CD4-positive, CD25-positive, alpha-beta regulatory T cell (primary cell): Measurements from ENCODE around the gene ELOVL6. TPM values are rescaled to one million over a fixed set of nuclear protein-coding genes. Genes with fewer than 3 reads are reported as not detected.

Experiments
- ATAC-seq, 2 donors: fragments of 150-1000 bp; cut with Tn5 transposase; one replicate each; pipeline ENCODE4 v1.10.0; 2021; ENCODE audit warnings: low read depth in 2 of 2, moderate number of reproducible peaks in 2 of 2, moderate library complexity in 1 of 2
- DNase-seq, 3 donors: peaks; one replicate each; pipeline versions ENCODE4 v3.0.0 to v3.0.0-alpha.2; 2012 to 2022; ENCODE audit warnings: mixed read lengths in 1 of 3
- H3K27ac ChIP-seq: one replicate; pipeline ENCODE4 v1.7.0; 2013; ENCODE audit warnings: mild to moderate bottlenecking, low read length; ENCODE audit not compliant: insufficient read depth, poor library complexity, severe bottlenecking
- H3K27me3 ChIP-seq: one replicate; pipeline ENCODE4 v1.7.0; 2013; ENCODE audit warnings: low read length; ENCODE audit not compliant: control insufficient read depth, insufficient read depth
- H3K36me3 ChIP-seq: one replicate; pipeline ENCODE4 v1.7.0; 2013; ENCODE audit warnings: mild to moderate bottlenecking, low read length, moderate library complexity; ENCODE audit not compliant: control insufficient read depth, insufficient read depth
- H3K4me1 ChIP-seq: 2 replicates; pipeline ENCODE4 v1.7.0; 2013; ENCODE audit warnings: mild to moderate bottlenecking, low read length; ENCODE audit not compliant: insufficient read depth, control insufficient read depth, poor library complexity, severe bottlenecking
- H3K4me3 ChIP-seq: one replicate; pipeline ENCODE4 v1.7.0; 2013; ENCODE audit warnings: low read depth, mild to moderate bottlenecking, low read length, moderate library complexity
- H3K9me3 ChIP-seq, 2 experiments: 1 replicate in 1 of 2; 2 replicates in 1 of 2; pipeline ENCODE4 v1.7.0; 2013; ENCODE audit warnings: low read length in 2 of 2, mild to moderate bottlenecking in 1 of 2, moderate library complexity in 1 of 2; ENCODE audit not compliant: control insufficient read depth in 2 of 2
- H3K27ac Mint-ChIP-seq, 3 donors: one replicate each; pipeline ENCODE4 v1.8.0; 2020 to 2022; ENCODE audit warnings: mild to moderate bottlenecking in 3 of 3, mixed read lengths in 3 of 3, moderate library complexity in 2 of 3
- H3K27me3 Mint-ChIP-seq: one replicate; pipeline ENCODE4 v1.8.0; 2022; ENCODE audit warnings: mild to moderate bottlenecking, mixed read lengths
- H3K36me3 Mint-ChIP-seq: one replicate; pipeline ENCODE4 v1.8.0; 2020; ENCODE audit warnings: mixed read lengths
- H3K4me1 Mint-ChIP-seq, 4 donors: one replicate each; pipeline ENCODE4 v1.8.0; 2020 to 2022; ENCODE audit warnings: mixed read lengths in 4 of 4, mild to moderate bottlenecking in 1 of 4
- H3K4me3 Mint-ChIP-seq, 4 donors: one replicate each; pipeline ENCODE4 v1.8.0; 2020 to 2022; ENCODE audit warnings: mild to moderate bottlenecking in 4 of 4, mixed read lengths in 4 of 4, moderate library complexity in 3 of 4
- H3K9me3 Mint-ChIP-seq, 7 donors: one replicate each; pipeline ENCODE4 v1.8.0; 2020 to 2022; ENCODE audit warnings: mixed read lengths in 7 of 7, mild to moderate bottlenecking in 3 of 7, moderate library complexity in 2 of 7
- polyA plus RNA-seq, 4 donors: library from polyadenylated mRNA; unstranded; fragments of 300-500 nt; fragmentation: Illumina TruSeq; gene quantifications; one replicate each; pipeline ENCODE4 v1.2.3, GENCODE V29; 2021
- total RNA-seq: library from RNA; stranded (reverse); gene quantifications from one replicate; pipeline ENCODE4 v1.2.3, GENCODE V29; 2022

ELOVL6 gene
- total and polyA plus RNA-seq, 5 donors from 2014 or later, result 0.03 to 1.0 (median 0.39) TPM; not detected in 1

DNA sequence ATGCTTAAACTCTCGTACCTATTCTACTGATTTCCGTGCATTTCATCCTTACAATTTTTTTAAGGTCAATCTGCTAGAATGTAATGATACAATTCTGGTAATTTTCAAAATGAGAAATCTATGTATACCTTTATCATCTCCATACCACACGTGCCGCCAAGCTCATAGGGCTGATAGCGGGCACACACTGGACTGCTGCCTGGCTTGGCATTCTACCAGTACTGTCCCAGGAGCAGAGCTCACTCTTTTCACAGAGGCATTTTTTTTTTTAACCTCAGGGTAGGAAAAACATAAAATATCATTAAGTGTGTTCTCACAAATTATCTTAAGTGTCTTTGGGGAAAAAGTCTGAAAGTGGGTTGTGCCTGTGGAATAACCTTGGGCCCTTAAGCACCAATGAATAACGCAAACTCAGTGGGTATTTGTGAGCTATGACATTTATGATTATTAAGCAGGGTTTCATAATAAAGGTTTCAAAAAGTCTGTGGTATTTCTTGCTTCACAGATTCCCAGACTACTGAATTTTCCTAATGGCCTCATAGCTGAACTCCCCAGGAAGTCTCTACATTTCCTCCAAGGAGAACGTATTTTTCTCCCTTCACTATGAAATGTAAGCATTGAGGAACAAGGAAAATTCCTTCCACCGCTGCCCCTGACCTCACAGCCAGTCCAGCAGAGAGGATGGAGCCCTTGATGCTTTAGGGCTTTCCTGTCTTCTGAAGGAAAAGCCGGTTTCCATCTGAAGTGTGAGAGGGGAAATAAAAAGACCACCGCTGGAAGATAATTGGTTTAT lies 125.2 kb downstream of the ELOVL6 start:
- H3K9me3 Mint-ChIP-seq, result peaks cover 0 to 3% (median 0%) of the 10 kb centered on the region in 7 donors
- no peaks in the 10 kb centered on the region for H3K27me3 ChIP-seq
- H3K27ac Mint-ChIP-seq, result no peak overlapping the region

DNA sequence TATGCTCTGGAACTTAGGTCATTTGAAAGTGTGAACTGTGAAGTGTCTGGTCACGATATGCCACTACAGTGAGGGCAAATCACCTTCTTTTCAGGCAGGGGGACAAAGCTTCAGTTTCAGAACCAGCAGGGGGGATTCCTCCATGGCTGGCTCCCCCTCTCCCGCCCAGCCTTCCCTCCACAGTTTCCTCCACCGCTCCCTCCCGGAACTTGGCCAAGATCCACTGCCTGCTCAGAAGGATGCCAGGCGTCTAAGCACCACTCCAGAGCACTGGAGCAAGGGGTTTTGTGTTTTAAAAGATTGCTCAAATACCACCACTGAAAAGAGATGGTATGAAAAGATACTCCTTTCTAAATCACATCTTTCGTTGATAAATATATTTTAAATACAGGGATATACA lies 126.9 kb downstream of the ELOVL6 start:
- Histone ChIP-seq H3K9me3 (no peaks in the 10 kb centered on the region), H3K27ac (no peak overlapping the region), H3K4me1 (no peaks in the 10 kb centered on the region), H3K4me3 (no peak overlapping the region), H3K36me3 (no peaks in the 10 kb centered on the region), H3K27me3 (no peaks in the 10 kb centered on the region)
- Mint-ChIP-seq H3K9me3 (peaks cover 0 to 1% (median 0%) of the 10 kb centered on the region in 7 donors), H3K36me3 (no peaks in the 10 kb centered on the region), H3K4me1 (no peaks in the 10 kb centered on the region), H3K27me3 (no peaks in the 10 kb centered on the region), H3K27ac (no peak overlapping the region), H3K4me3 (no peak overlapping the region)
- no peak for DNase-seq
- ATAC-seq, result no peak

More for the DNA sequence above, 125.2 kb downstream of the ELOVL6 start:
- H3K4me3 ChIP-seq, result no peak overlapping the region
- ATAC-seq (no peak), DNase-seq (no peak)
- Mint-ChIP-seq H3K4me1 (no peaks in the 10 kb centered on the region), H3K4me3 (no peak overlapping the region), H3K36me3 (no peaks in the 10 kb centered on the region), H3K27me3 (no peaks in the 10 kb centered on the region)
- H3K36me3 ChIP-seq, result no peaks in the 10 kb centered on the region
- H3K27ac ChIP-seq, result no peak overlapping the region
- H3K9me3 ChIP-seq, result no peaks in the 10 kb centered on the region
- no peaks in the 10 kb centered on the region for H3K4me1 ChIP-seq

GRCh38 chr4:110068248-110068647 lies 130.2 kb downstream of the ELOVL6 start:
- ATAC-seq, result no peak
- DNase-seq, result no peak
- Histone ChIP-seq H3K36me3 (no peaks in the 10 kb centered on the region), H3K9me3 (no peaks in the 10 kb centered on the region), H3K27ac (no peak overlapping the region), H3K4me3 (no peak overlapping the region), H3K4me1 (no peaks in the 10 kb centered on the region), H3K27me3 (no peaks in the 10 kb centered on the region)
- Mint-ChIP-seq H3K36me3 (no peaks in the 10 kb centered on the region), H3K4me1 (no peaks in the 10 kb centered on the region), H3K4me3 (no peak overlapping the region), H3K27ac (no peak overlapping the region), H3K9me3 (peaks cover 0 to 1% (median 0%) of the 10 kb centered on the region in 7 donors), H3K27me3 (no peaks in the 10 kb centered on the region)

DNA sequence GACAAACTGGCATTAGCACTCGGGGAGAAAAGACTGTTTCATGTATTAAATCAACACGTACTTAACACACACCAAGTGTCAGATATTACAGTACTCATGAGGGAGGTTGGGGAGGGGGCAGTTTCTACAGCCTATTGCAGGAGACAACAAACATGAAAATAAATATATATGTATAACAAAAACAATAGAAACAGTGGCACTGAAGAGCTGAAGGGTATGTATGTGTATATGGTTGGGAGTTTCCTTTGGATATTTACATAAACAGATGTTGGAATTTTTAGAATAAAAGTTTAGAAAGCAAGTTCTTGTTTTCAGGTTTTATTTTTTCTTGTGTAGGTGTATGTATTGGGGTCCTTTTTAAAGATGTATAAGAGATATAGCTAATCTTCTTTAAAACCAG lies 133.5 kb downstream of the ELOVL6 start:
- no peak for ATAC-seq
- Histone ChIP-seq H3K27me3 (no peaks in the 10 kb centered on the region), H3K9me3 (no peaks in the 10 kb centered on the region), H3K36me3 (no peaks in the 10 kb centered on the region), H3K27ac (no peak overlapping the region), H3K4me1 (peaks cover 2% of the 10 kb centered on the region), H3K4me3 (no peak overlapping the region)
- Mint-ChIP-seq H3K4me1 (peaks cover 0 to 8% (median 2%) of the 10 kb centered on the region in 4 donors), H3K27ac (no peak overlapping the region), H3K27me3 (no peaks in the 10 kb centered on the region), H3K4me3 (no peak overlapping the region), H3K36me3 (no peaks in the 10 kb centered on the region), H3K9me3 (peaks cover 0 to 1% (median 0%) of the 10 kb centered on the region in 7 donors)
- DNase-seq, result no peak

DNA sequence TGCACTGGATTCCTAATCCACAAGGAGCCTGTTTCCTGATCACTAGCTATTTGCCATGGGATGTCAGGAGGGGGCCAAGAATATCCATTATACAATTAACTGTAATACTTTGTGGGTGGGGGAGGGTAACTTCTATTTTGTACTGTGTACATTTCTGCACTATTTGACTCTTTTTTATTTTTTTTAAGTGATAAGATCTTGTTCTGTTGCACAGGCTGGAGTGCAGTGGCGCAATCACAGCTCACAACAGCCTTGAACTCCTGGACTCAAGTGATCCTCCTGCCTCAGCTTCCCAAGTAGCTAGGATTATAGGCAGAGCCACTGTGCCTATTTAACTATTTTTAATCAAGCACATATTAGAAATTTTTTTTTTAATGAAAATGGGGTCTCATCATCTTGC lies 134.1 kb downstream of the ELOVL6 start:
- DNase-seq (no peak), ATAC-seq (no peak)
- Histone ChIP-seq H3K4me3 (no peak overlapping the region), H3K27me3 (no peaks in the 10 kb centered on the region), H3K27ac (no peak overlapping the region), H3K4me1 (peaks cover 4% of the 10 kb centered on the region), H3K36me3 (no peaks in the 10 kb centered on the region), H3K9me3 (no peaks in the 10 kb centered on the region)
- H3K27ac Mint-ChIP-seq, result no peak overlapping the region
- no peaks in the 10 kb centered on the region for H3K27me3 Mint-ChIP-seq
- peaks cover 0 to 1% (median 0%) of the 10 kb centered on the region in 7 donors for H3K9me3 Mint-ChIP-seq
- H3K4me1 Mint-ChIP-seq, result peaks cover 0 to 15% (median 7%) of the 10 kb centered on the region in 4 donors
- H3K4me3 Mint-ChIP-seq, result no peak overlapping the region
- no peaks in the 10 kb centered on the region for H3K36me3 Mint-ChIP-seq

DNA sequence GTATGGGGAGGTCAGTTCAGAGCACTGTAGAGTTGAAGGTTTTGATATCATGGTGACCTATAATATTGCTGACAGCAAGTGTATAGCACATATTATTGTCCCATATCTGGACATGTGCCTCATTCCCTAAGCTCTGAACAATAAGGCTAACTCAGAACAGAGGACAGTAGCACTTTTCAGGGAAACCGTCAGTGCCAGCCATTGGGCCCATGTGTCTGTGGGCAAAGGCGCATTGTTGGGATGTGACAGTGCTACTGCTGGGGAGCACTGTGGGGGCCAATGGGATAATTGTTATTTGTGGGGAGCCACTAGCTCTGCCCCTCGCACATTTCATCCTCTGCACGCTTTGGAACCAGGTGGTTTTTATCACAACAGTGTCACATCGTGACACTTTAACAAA lies 136.2 kb downstream of the ELOVL6 start:
- peaks cover 0 to 1% (median 0%) of the 10 kb centered on the region in 7 donors for H3K9me3 Mint-ChIP-seq
- DNase-seq (no peak), ATAC-seq (no peak)
- Histone ChIP-seq H3K36me3 (no peaks in the 10 kb centered on the region), H3K27me3 (no peaks in the 10 kb centered on the region), H3K4me1 (peaks cover 4% of the 10 kb centered on the region), H3K9me3 (no peaks in the 10 kb centered on the region), H3K27ac (no peak overlapping the region), H3K4me3 (no peak overlapping the region)
- H3K27ac Mint-ChIP-seq, result no peak overlapping the region
- no peaks in the 10 kb centered on the region for H3K27me3 Mint-ChIP-seq
- peaks cover 0 to 18% (median 10%) of the 10 kb centered on the region in 4 donors for H3K4me1 Mint-ChIP-seq
- no peaks in the 10 kb centered on the region for H3K36me3 Mint-ChIP-seq
- no peak overlapping the region for H3K4me3 Mint-ChIP-seq

DNA sequence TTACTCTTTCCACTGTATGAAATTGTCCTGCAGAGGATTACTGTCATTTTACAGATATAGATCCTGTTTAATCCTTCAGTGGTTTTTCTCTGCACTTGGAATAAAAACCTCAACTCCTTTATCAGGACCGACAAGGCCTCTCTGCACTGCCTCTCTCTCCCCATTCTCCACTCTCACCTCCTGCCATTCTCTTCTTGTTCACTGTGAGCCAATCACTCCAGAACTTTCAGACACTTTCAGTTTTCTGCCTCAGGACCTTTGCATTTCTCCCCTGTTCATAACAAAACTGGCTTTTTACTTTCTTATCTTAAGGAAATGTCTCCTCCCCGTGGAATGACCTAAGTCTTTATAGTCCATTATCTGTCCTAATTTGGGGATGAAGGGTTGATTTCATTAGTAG lies 137.3 kb downstream of the ELOVL6 start:
- peaks cover 4% of the 10 kb centered on the region for H3K4me1 ChIP-seq
- H3K27ac ChIP-seq, result no peak overlapping the region
- no peaks in the 10 kb centered on the region for H3K9me3 ChIP-seq
- H3K27me3 ChIP-seq, result no peaks in the 10 kb centered on the region
- peaks cover 0 to 18% (median 10%) of the 10 kb centered on the region in 4 donors for H3K4me1 Mint-ChIP-seq
- ATAC-seq, result no peak
- DNase-seq, result no peak
- no peaks in the 10 kb centered on the region for H3K36me3 ChIP-seq
- H3K4me3 Mint-ChIP-seq, result no peak overlapping the region
- H3K9me3 Mint-ChIP-seq, result no peaks in the 10 kb centered on the region
- H3K27me3 Mint-ChIP-seq, result no peaks in the 10 kb centered on the region
- no peaks in the 10 kb centered on the region for H3K36me3 Mint-ChIP-seq
- H3K4me3 ChIP-seq, result no peak overlapping the region
- H3K27ac Mint-ChIP-seq, result peak overlapping the region in 1 of 3 donors; percentile 64
